Esophagus squamous epithelium (tissue), 5 donors: ENCODE measurements around the gene MEGF10. TPM values are rescaled to one million over a fixed set of nuclear protein-coding genes. Genes with fewer than 3 reads are reported as not detected.
"Not testable (repeated sequence)": the region's sequence is repeated elsewhere in the genome, so short reads cannot be mapped to it uniquely, and the experiment has no call there.

ENCODE experiments used
- DNase-seq: peaks from one replicate; lab custom pipeline; 2025; lab: John Stamatoyannopoulos, UW
- H3K27ac ChIP-seq, 4 donors: fragments of 200-600 bp; sonication (generic); one replicate each; pipeline ENCODE4 v1.5.1; 2016 to 2019; ENCODE audit warnings: mild to moderate bottlenecking in 1 of 4
- H3K27me3 ChIP-seq, 4 donors: fragments of 200-600 bp; sonication (generic); 1 replicate in 3 of 4; 2 replicates in 1 of 4; pipeline versions ENCODE4 v1.5.1 to v1.6.0; 2017 to 2021; ENCODE audit warnings: antibody characterized with exemption in 1 of 4
- H3K36me3 ChIP-seq, 3 donors: fragments of 200-600 bp; sonication (generic); one replicate each; pipeline ENCODE4 v1.5.1; 2016 to 2019
- H3K4me1 ChIP-seq, 3 donors: fragments of 200-600 bp; sonication (generic); one replicate each; pipeline ENCODE4 v1.5.1; 2017 to 2019
- H3K4me3 ChIP-seq, 4 donors: fragments of 200-600 bp; sonication (generic); 1 replicate in 3 of 4; 2 replicates in 1 of 4; pipeline ENCODE4 v1.5.1; 2016 to 2019; ENCODE audit warnings: mild to moderate bottlenecking in 2 of 4, moderate library complexity in 1 of 4
- H3K9me3 ChIP-seq, 3 donors: fragments of 200-600 bp; sonication (generic); one replicate each; pipeline ENCODE4 v1.5.1; 2016 to 2019
- CTCF ChIP-seq, 6 experiments: fragments of 450-650 bp in 4 of 6; fragments of 200-600 bp in 2 of 6; sonication (generic) in 2 of 6; IDR thresholded peaks; one replicate each; pipeline ENCODE4 v1.5.1; 2016 to 2019; ENCODE audit warnings: antibody characterized with exemption in 6 of 6, mild to moderate bottlenecking in 4 of 6, moderate library complexity in 4 of 6
- POLR2A ChIP-seq, 4 donors: fragments of 450-650 bp; IDR thresholded peaks; one replicate each; pipeline ENCODE4 v1.6.1; 2017; ENCODE audit warnings: antibody characterized with exemption in 4 of 4, mild to moderate bottlenecking in 4 of 4, moderate library complexity in 3 of 4
- WGBS, 2 donors: methylation state at CpG; one replicate each; pipeline ENCODE4 v1.1.5; 2018; 5-methylcytosine and 5-hydroxymethylcytosine counted together
- intact Hi-C: fragments of 100-400 bp; cut with DNase I; formaldehyde crosslinking; loops from one replicate; pipeline ENCODE4 v1.15.0; 2022
- total RNA-seq, 4 donors: library from RNA; depleted of rRNA; stranded (reverse); fragments of >200 nt; gene quantifications; one replicate each; pipeline ENCODE4 v1.1.0, GENCODE V29; 2016
- donor health status: DM: yes; HTN: yes; CAD: no.

MEGF10 gene
- total RNA-seq, 4 donors from 2014 or later = 1.1 TPM; not detected in 3

DNA sequence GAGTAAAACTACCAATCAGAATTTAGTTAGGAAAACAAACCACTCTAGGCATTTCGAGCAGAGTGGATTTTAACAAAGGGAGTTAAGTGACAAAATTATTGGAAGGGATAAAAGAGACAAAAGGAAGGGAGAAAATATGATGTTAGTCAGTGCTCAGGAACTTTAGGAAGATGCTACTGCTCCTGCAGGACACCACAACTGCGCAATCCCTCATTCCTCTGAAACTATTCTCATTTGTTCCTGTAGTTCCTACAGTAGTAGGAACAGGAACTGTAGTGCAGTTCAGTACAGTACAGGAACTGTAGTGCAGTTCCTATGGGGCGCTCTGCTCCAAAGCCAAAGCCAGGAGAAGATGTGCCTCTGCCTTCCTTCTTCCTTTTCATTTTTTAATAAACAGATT lies 29.9 kb upstream of the MEGF10 start:
- DNase-seq = no peak
- H3K4me1 ChIP-seq = no peaks in the 10 kb centered on the region
- 65 to 73% methylated on average over 3 of the region's 3 CpGs for WGBS, 2 donors
- H3K9me3 ChIP-seq = no peaks in the 10 kb centered on the region
- H3K36me3 ChIP-seq = no peaks in the 10 kb centered on the region
- TF ChIP-seq CTCF (IDR thresholded peaks at IDR 0.05) = no peak
- TF ChIP-seq POLR2A (IDR thresholded peaks at IDR 0.05) = no peak
- H3K4me3 ChIP-seq = no peak overlapping the region
- H3K27me3 ChIP-seq = no peaks in the 10 kb centered on the region
- H3K27ac ChIP-seq = no peak overlapping the region
- intact Hi-C loops = no loop called here

GRCh38 chr5:127265473-127265872 lies 25.1 kb upstream of the MEGF10 start:
- DNase-seq, intact Hi-C loops, H3K27me3 ChIP-seq, H3K4me3 ChIP-seq, H3K27ac ChIP-seq, H3K4me1 ChIP-seq, H3K36me3 ChIP-seq, H3K9me3 ChIP-seq: not testable (repeated sequence)
- WGBS, 2 donors = 90 to 100% methylated on average over 1 of the region's 1 CpG

- H3K27me3 ChIP-seq, H3K27ac ChIP-seq, intact Hi-C loops, DNase-seq, H3K36me3 ChIP-seq, H3K9me3 ChIP-seq, H3K4me1 ChIP-seq, H3K4me3 ChIP-seq: not testable (repeated sequence)
- WGBS, 2 donors = 36 to 47% methylated on average over 3 to 8 of the region's 9 CpGs
These were observed 22.3 kb upstream of the MEGF10 start for GRCh38 chr5:127268342-127268741.

- WGBS, 2 donors = 88 to 89% methylated on average over 4 of the region's 4 CpGs
- H3K27ac ChIP-seq, intact Hi-C loops, H3K27me3 ChIP-seq, DNase-seq, H3K9me3 ChIP-seq, H3K4me1 ChIP-seq, H3K4me3 ChIP-seq, H3K36me3 ChIP-seq: not testable (repeated sequence)
These were observed 19.9 kb upstream of the MEGF10 start for GRCh38 chr5:127270713-127271112.

- Histone ChIP-seq H3K27me3 (peaks cover 0 to 12% (median 0%) of the 10 kb centered on the region in 4 donors), H3K4me3 (no peak overlapping the region), H3K9me3 (peaks cover 0 to 6% (median 0%) of the 10 kb centered on the region in 3 donors), H3K27ac (no peak overlapping the region), H3K36me3 (no peaks in the 10 kb centered on the region), H3K4me1 (no peaks in the 10 kb centered on the region)
- WGBS, 2 donors = 41 to 55% methylated on average over 2 of the region's 2 CpGs
- DNase-seq = no peak
- TF ChIP-seq POLR2A (IDR thresholded peaks at IDR 0.05) (no peak), CTCF (IDR thresholded peaks at IDR 0.05) (no peak)
- intact Hi-C loops = no loop called here
These were observed 14.9 kb upstream of the MEGF10 start for GRCh38 chr5:127275641-127276193.

- TF ChIP-seq CTCF (IDR thresholded peaks at IDR 0.05) (no peak), POLR2A (IDR thresholded peaks at IDR 0.05) (no peak)
- WGBS, 2 donors = 42 to 67% methylated on average over 8 to 11 of the region's 11 CpGs
- intact Hi-C loops = no loop called here
- H3K9me3 ChIP-seq = no peaks in the 10 kb centered on the region
- no peaks in the 10 kb centered on the region for H3K36me3 ChIP-seq
- peaks cover 0 to 38% (median 0%) of the 10 kb centered on the region in 4 donors for H3K27me3 ChIP-seq
- no peaks in the 10 kb centered on the region for H3K4me1 ChIP-seq
- no peak overlapping the region for H3K27ac ChIP-seq
- H3K4me3 ChIP-seq = no peak overlapping the region
- no peak for DNase-seq
These were observed 9.9 kb upstream of the MEGF10 start for GRCh38 chr5:127280491-127281220.
